GM12864 (cell line): ENCODE measurements around the gene GRK2.

Experiments used
- DNase-seq: peaks from one replicate; pipeline ENCODE4 v3.0.0-alpha.2; 2011; ENCODE audit warnings: low read depth
- H3K4me3 ChIP-seq: 2 replicates; pipeline ENCODE4 v1.5.1; 2011; ENCODE audit warnings: mild to moderate bottlenecking, low read depth, low read length, control low read depth
- TF ChIP-seq, protein P1 (sequence below): IDR thresholded peaks from 2 replicates; pipeline ENCODE4 v1.5.1; 2011; ENCODE audit warnings: low read depth, mild to moderate bottlenecking, moderate library complexity, low read length, control low read depth, inconsistent platforms; ENCODE audit errors: missing control alignments

The GRK2 gene

GRCh38 chr11:67281552-67282150 is 15.4 kb downstream of the GRK2 start:
- TF ChIP-seq, protein P1, sequence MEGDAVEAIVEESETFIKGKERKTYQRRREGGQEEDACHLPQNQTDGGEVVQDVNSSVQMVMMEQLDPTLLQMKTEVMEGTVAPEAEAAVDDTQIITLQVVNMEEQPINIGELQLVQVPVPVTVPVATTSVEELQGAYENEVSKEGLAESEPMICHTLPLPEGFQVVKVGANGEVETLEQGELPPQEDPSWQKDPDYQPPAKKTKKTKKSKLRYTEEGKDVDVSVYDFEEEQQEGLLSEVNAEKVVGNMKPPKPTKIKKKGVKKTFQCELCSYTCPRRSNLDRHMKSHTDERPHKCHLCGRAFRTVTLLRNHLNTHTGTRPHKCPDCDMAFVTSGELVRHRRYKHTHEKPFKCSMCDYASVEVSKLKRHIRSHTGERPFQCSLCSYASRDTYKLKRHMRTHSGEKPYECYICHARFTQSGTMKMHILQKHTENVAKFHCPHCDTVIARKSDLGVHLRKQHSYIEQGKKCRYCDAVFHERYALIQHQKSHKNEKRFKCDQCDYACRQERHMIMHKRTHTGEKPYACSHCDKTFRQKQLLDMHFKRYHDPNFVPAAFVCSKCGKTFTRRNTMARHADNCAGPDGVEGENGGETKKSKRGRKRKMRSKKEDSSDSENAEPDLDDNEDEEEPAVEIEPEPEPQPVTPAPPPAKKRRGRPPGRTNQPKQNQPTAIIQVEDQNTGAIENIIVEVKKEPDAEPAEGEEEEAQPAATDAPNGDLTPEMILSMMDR: no peak
- no peak for DNase-seq
- H3K4me3 ChIP-seq: no peak overlapping the region

GRCh38 chr11:67282155-67282875 is 16.0 kb downstream of the GRK2 start:
- no peak overlapping the region for H3K4me3 ChIP-seq
- no peak for DNase-seq
- TF ChIP-seq, protein P1: no peak

DNA sequence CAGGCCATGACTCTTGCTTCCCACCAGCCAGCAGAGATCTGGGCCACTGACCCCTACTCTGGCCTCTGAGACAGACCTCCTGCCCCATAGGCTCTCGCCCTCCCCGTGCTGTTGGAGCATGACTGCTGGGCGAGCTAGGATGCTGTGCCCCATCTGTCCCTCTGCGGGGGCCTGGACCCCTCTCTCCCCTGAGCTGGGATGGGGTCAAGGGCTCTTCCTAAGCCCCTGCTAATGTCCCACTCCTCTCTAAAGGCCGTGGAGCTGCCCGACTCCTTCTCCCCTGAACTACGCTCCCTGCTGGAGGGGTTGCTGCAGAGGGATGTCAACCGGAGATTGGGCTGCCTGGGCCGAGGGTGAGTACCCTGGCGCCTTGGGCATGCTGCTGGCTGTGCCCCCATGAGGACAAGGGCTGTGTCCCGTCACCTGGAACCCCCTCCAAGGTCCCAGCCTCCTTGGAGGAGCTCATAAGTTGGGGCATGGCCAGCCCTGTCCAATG is 16.7 kb downstream of the GRK2 start:
- DNase-seq: no peak
- H3K4me3 ChIP-seq: no peak overlapping the region
- TF ChIP-seq, protein P1: no peak

GRCh38 chr11:67283481-67283963 is 17.2 kb downstream of the GRK2 start:
- TF ChIP-seq, protein P1: no peak
- DNase-seq: no peak
- no peak overlapping the region for H3K4me3 ChIP-seq

DNA sequence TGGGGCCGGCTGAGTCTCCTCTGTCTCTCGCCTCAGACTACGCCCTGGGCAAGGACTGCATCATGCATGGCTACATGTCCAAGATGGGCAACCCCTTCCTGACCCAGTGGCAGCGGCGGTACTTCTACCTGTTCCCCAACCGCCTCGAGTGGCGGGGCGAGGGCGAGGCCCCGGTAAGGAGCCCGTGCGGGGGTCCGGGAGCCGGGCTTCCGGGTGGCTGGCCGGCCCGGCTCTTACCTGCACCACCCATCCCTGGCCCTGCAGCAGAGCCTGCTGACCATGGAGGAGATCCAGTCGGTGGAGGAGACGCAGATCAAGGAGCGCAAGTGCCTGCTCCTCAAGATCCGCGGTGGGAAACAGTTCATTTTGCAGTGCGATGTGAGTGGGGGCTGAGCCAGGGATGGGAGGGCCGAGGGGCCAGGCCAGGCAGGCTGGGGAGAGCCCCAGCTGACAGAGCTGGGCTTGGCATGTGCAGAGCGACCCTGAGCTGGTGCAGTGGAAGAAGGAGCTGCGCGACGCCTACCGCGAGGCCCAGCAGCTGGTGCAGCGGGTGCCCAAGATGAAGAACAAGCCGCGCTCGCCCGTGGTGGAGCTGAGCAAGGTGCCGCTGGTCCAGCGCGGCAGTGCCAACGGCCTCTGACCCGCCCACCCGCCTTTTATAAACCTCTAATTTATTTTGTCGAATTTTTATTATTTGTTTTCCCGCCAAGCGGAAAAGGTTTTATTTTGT is 18.7 kb downstream of the GRK2 start:
- DNase-seq: no peak
- TF ChIP-seq, protein P1: no peak
- no peak overlapping the region for H3K4me3 ChIP-seq

DNA sequence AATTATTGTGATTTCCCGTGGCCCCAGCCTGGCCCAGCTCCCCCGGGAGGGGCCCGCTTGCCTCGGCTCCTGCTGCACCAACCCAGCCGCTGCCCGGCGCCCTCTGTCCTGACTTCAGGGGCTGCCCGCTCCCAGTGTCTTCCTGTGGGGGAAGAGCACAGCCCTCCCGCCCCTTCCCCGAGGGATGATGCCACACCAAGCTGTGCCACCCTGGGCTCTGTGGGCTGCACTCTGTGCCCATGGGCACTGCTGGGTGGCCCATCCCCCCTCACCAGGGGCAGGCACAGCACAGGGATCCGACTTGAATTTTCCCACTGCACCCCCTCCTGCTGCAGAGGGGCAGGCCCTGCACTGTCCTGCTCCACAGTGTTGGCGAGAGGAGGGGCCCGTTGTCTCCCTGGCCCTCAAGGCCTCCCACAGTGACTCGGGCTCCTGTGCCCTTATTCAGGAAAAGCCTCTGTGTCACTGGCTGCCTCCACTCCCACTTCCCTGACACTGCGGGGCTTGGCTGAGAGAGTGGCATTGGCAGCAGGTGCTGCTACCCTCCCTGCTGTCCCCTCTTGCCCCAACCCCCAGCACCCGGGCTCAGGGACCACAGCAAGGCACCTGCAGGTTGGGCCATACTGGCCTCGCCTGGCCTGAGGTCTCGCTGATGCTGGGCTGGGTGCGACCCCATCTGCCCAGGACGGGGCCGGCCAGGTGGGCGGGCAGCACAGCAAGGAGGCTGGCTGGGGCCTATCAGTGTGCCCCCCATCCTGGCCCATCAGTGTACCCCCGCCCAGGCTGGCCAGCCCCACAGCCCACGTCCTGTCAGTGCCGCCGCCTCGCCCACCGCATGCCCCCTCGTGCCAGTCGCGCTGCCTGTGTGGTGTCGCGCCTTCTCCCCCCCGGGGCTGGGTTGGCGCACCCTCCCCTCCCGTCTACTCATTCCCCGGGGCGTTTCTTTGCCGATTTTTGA is 19.5 kb downstream of the GRK2 start:
- no peak overlapping the region for H3K4me3 ChIP-seq
- DNase-seq: no peak
- TF ChIP-seq, protein P1: no peak
